ENCODE results near the gene TLCD5.

The TLCD5 gene

DNA sequence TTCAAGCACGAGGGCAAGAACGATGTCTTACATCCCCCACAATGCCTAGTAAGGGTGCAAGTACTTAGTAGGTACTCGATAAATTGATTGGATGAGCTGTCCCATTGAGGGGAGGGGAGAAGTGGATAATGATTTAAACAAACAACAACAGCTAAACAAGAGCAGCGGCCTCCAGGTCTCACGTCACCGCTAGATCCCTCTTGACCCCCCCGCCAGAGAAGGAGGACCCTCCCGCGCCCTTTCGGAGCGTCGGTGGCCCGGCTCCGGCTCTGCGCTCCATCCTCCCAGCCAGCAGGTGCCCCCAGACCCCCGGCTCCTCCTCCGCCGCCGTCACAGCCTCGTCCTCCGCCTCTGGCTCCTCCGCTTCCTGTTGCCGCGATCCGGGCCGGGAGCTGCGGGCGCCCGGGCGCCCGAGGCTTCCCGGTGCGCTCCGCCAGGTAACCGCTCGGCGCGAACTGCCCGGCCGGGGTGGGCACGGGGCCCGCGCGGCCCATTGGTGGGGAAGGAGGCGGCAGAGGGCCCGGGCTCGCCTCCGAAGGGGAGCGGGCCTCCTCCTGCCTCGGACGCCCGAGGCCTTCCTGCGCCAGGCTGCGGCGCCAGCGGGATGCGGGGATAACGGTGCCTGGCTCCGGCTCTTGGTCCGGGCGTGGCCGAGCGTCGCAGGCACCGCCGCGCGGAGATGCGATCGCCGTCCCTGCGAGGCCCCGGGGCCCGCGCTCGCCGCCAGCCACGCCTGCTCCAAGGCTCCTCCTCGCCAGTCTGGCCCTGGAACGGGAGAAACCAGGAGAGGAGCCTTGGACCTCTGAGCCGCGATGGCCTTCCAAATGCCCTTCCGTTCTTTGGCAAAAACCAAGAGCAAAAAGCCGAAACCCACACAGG, at the start of gene TLCD5 (continued):
- no peak for TF ChIP-seq ZNF707 (tag by site-specific recombination; IDR thresholded peaks at IDR 0.05)
- no peak for TF ChIP-seq ZNF114 (tag by site-specific recombination; IDR thresholded peaks at IDR 0.05)
- no peak for TF ChIP-seq FEZF1 (tag by site-specific recombination; IDR thresholded peaks at IDR 0.05)
- TF ChIP-seq ZNF211 (tag by site-specific recombination; IDR thresholded peaks at IDR 0.05; ENCODE audit: low read depth): no peak
- TF ChIP-seq, protein P1, sequence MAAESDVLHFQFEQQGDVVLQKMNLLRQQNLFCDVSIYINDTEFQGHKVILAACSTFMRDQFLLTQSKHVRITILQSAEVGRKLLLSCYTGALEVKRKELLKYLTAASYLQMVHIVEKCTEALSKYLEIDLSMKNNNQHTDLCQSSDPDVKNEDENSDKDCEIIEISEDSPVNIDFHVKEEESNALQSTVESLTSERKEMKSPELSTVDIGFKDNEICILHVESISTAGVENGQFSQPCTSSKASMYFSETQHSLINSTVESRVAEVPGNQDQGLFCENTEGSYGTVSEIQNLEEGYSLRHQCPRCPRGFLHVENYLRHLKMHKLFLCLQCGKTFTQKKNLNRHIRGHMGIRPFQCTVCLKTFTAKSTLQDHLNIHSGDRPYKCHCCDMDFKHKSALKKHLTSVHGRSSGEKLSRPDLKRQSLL (tag by site-specific recombination; IDR thresholded peaks at IDR 0.05): 0 out of 2 replicates have a peak, but pooled peaks have one; percentile 31
- no peak for TF ChIP-seq ZNF404 (tag by site-specific recombination; IDR thresholded peaks at IDR 0.05)
- TF ChIP-seq KLF16 (tag by site-specific recombination; IDR thresholded peaks at IDR 0.05): 0 out of 2 replicates have a peak, but pooled peaks have one; percentile 16
- no peak for TF ChIP-seq ZNF335 (tag by site-specific recombination; conservative IDR thresholded peaks at IDR 0.05)
- TF ChIP-seq, protein P2, sequence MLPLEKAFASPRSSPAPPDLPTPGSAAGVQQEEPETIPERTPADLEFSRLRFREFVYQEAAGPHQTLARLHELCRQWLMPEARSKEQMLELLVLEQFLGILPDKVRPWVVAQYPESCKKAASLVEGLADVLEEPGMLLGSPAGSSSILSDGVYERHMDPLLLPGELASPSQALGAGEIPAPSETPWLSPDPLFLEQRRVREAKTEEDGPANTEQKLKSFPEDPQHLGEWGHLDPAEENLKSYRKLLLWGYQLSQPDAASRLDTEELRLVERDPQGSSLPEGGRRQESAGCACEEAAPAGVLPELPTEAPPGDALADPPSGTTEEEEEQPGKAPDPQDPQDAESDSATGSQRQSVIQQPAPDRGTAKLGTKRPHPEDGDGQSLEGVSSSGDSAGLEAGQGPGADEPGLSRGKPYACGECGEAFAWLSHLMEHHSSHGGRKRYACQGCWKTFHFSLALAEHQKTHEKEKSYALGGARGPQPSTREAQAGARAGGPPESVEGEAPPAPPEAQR (tag by site-specific recombination; IDR thresholded peaks at IDR 0.05): no peak
- no peak for TF ChIP-seq ZFP69B (tag by site-specific recombination; IDR thresholded peaks at IDR 0.05)
- TF ChIP-seq ZNF776 (tag by site-specific recombination; IDR thresholded peaks at IDR 0.05; ENCODE audit: borderline replicate concordance): no peak
- no peak for TF ChIP-seq ZBTB49 (tag by site-specific recombination; IDR thresholded peaks at IDR 0.05; ENCODE audit: low read depth)
- TF ChIP-seq, protein P3, sequence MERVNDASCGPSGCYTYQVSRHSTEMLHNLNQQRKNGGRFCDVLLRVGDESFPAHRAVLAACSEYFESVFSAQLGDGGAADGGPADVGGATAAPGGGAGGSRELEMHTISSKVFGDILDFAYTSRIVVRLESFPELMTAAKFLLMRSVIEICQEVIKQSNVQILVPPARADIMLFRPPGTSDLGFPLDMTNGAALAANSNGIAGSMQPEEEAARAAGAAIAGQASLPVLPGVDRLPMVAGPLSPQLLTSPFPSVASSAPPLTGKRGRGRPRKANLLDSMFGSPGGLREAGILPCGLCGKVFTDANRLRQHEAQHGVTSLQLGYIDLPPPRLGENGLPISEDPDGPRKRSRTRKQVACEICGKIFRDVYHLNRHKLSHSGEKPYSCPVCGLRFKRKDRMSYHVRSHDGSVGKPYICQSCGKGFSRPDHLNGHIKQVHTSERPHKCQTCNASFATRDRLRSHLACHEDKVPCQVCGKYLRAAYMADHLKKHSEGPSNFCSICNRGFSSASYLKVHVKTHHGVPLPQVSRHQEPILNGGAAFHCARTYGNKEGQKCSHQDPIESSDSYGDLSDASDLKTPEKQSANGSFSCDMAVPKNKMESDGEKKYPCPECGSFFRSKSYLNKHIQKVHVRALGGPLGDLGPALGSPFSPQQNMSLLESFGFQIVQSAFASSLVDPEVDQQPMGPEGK (tag by site-specific recombination; IDR thresholded peaks at IDR 0.05): peak; percentile 95
- TF ChIP-seq HOXC10 (CRISPR knock-in tag; IDR thresholded peaks at IDR 0.05): no peak
- TF ChIP-seq, protein P4, sequence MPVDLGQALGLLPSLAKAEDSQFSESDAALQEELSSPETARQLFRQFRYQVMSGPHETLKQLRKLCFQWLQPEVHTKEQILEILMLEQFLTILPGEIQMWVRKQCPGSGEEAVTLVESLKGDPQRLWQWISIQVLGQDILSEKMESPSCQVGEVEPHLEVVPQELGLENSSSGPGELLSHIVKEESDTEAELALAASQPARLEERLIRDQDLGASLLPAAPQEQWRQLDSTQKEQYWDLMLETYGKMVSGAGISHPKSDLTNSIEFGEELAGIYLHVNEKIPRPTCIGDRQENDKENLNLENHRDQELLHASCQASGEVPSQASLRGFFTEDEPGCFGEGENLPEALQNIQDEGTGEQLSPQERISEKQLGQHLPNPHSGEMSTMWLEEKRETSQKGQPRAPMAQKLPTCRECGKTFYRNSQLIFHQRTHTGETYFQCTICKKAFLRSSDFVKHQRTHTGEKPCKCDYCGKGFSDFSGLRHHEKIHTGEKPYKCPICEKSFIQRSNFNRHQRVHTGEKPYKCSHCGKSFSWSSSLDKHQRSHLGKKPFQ (tag by site-specific recombination; IDR thresholded peaks at IDR 0.05): no peak
- TF ChIP-seq ZNF585B (tag by site-specific recombination; IDR thresholded peaks at IDR 0.05): no peak
- TF ChIP-seq, protein P5, sequence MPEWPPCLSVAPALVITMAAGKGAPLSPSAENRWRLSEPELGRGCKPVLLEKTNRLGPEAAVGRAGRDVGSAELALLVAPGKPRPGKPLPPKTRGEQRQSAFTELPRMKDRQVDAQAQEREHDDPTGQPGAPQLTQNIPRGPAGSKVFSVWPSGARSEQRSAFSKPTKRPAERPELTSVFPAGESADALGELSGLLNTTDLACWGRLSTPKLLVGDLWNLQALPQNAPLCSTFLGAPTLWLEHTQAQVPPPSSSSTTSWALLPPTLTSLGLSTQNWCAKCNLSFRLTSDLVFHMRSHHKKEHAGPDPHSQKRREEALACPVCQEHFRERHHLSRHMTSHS (tag by site-specific recombination; IDR thresholded peaks at IDR 0.05): no peak
- peak; percentile 39; the same call in 1 of the 2 replicates for TF ChIP-seq KLF8 (tag by site-specific recombination; IDR thresholded peaks at IDR 0.05)
- no peak for TF ChIP-seq ZBTB44 (tag by site-specific recombination; IDR thresholded peaks at IDR 0.05)
- TF ChIP-seq ZNF529 (tag by site-specific recombination; IDR thresholded peaks at IDR 0.05; ENCODE audit: insufficient replicate concordance): no peak
- TF ChIP-seq ZNF223 (tag by site-specific recombination; IDR thresholded peaks at IDR 0.05): no peak
- peak; percentile 54; the same call in 1 of the 2 replicates for TF ChIP-seq ZNF561 (tag by site-specific recombination; IDR thresholded peaks at IDR 0.05; ENCODE audit: borderline replicate concordance)
- TF ChIP-seq ZNF580 (tag by site-specific recombination; IDR thresholded peaks at IDR 0.05): no peak
- TF ChIP-seq, protein P6, sequence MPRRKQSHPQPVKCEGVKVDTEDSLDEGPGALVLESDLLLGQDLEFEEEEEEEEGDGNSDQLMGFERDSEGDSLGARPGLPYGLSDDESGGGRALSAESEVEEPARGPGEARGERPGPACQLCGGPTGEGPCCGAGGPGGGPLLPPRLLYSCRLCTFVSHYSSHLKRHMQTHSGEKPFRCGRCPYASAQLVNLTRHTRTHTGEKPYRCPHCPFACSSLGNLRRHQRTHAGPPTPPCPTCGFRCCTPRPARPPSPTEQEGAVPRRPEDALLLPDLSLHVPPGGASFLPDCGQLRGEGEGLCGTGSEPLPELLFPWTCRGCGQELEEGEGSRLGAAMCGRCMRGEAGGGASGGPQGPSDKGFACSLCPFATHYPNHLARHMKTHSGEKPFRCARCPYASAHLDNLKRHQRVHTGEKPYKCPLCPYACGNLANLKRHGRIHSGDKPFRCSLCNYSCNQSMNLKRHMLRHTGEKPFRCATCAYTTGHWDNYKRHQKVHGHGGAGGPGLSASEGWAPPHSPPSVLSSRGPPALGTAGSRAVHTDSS (tag by site-specific recombination; IDR thresholded peaks at IDR 0.05): no peak
- TF ChIP-seq ZNF121 (tag by site-specific recombination; IDR thresholded peaks at IDR 0.05): no peak

Data from HEK293 (cell line).